HepG2 (cell line): ENCODE results near the gene B3GNT9. TPM values are rescaled to one million over a fixed set of nuclear protein-coding genes. Genes with fewer than 3 reads are reported as not detected.

ENCODE experiments used
- CERS6 ChIP-seq: sonication (generic); formaldehyde crosslinking; IDR thresholded peaks from 2 replicates; pipeline ENCODE4 v1.5.0; 2020; ENCODE audit warnings: missing genetic modification reagents
- GABPA ChIP-seq, 2 experiments: IDR thresholded peaks; 2 replicates each; pipeline ENCODE4 v1.6.1; 2011 to 2016; ENCODE audit warnings: low read depth in 2 of 2, low read length in 1 of 2, missing biosample characterization in 1 of 2, missing genetic modification characterization in 1 of 2
- HMG20A ChIP-seq: IDR thresholded peaks from 2 replicates; pipeline ENCODE4 v1.6.1; 2016; ENCODE audit warnings: borderline replicate concordance
- HOXA3 ChIP-seq: sonication (generic); formaldehyde crosslinking; IDR thresholded peaks from 2 replicates; pipeline ENCODE4 v1.5.0; 2020; ENCODE audit warnings: missing genetic modification reagents
- NFATC3 ChIP-seq: sonication (generic); formaldehyde crosslinking; IDR thresholded peaks from 2 replicates; pipeline ENCODE4 v1.5.1; 2020; ENCODE audit warnings: mild to moderate bottlenecking, missing genetic modification reagents
- PHF5A ChIP-seq: IDR thresholded peaks from one replicate; pipeline ENCODE4 v1.6.1; 2018; ENCODE audit warnings: low read depth, missing genetic modification reagents; ENCODE audit not compliant: unreplicated experiment
- RARA ChIP-seq: IDR thresholded peaks from 2 replicates; pipeline ENCODE4 v1.6.1; 2016; ENCODE audit warnings: missing genetic modification reagents, missing compliant biosample characterization
- SMAD1 ChIP-seq: sonication (generic); formaldehyde crosslinking; IDR thresholded peaks from 2 replicates; pipeline ENCODE4 v1.4.0; 2020; ENCODE audit warnings: missing genetic modification reagents, low read depth, mild to moderate bottlenecking, borderline replicate concordance
- SRSF1 ChIP-seq: fragments of 200-400 bp; formaldehyde crosslinking; optimal IDR thresholded peaks from 2 replicates; pipeline ENCODE3; 2017; ENCODE audit warnings: mild to moderate bottlenecking, low read depth, low read length, moderate library complexity
- ZEB1 ChIP-seq: IDR thresholded peaks from 2 replicates; pipeline ENCODE4 v1.6.1; 2012; ENCODE audit warnings: mild to moderate bottlenecking, low read depth, inconsistent platforms; ENCODE audit not compliant: insufficient replicate concordance
- ZFP82 ChIP-seq: sonication (generic); formaldehyde crosslinking; IDR thresholded peaks from 2 replicates; pipeline ENCODE4 v1.5.1; 2020; ENCODE audit warnings: mild to moderate bottlenecking, missing genetic modification reagents, borderline replicate concordance
- ZNF121 ChIP-seq: sonication (generic); formaldehyde crosslinking; IDR thresholded peaks from 2 replicates; pipeline ENCODE4 v1.5.0; 2020; ENCODE audit warnings: mild to moderate bottlenecking, missing genetic modification reagents
- ZNF230 ChIP-seq: sonication (generic); formaldehyde crosslinking; IDR thresholded peaks from 2 replicates; pipeline ENCODE4 v1.4.0; 2020; ENCODE audit warnings: mild to moderate bottlenecking, missing genetic modification reagents
- ZNF513 ChIP-seq: sonication (generic); formaldehyde crosslinking; conservative IDR thresholded peaks from 2 replicates; pipeline ENCODE4 v1.5.0; 2020; ENCODE audit warnings: missing genetic modification reagents
- ZNF772 ChIP-seq: sonication (generic); formaldehyde crosslinking; IDR thresholded peaks from 2 replicates; pipeline ENCODE4 v1.5.0; 2020; ENCODE audit warnings: mild to moderate bottlenecking, missing genetic modification reagents
- polyA plus RNA-seq, 8 experiments: library from polyadenylated mRNA; depleted of rRNA in 3 of 8; stranded (reverse) in 7 of 8; unstranded in 1 of 8; fragments of >200 nt; fragmentation: Illumina TruSeq in 4 of 8; extraction: Trizol in 4 of 8; gene quantifications; 2 replicates each; pipeline versions ENCODE4 v1.2.1 to v1.2.3, GENCODE V29; 2011 to 2016; ENCODE audit warnings: low read depth in 4 of 8, missing spikeins in 1 of 8, mixed read lengths in 1 of 8; ENCODE audit not compliant: insufficient read depth in 1 of 8
- total RNA-seq, 5 experiments: library from RNA; depleted of rRNA; stranded (reverse); fragments of >200 nt; fragmentation: Illumina TruSeq; extraction: Trizol; gene quantifications; 2 replicates each; pipeline ENCODE4 v1.2.3, GENCODE V29; 2016; ENCODE audit warnings: low read depth in 1 of 5
- TF ChIP-seq, protein P1 (sequence below): fragments of 450-650 bp; IDR thresholded peaks from 2 replicates; pipeline ENCODE4 v1.6.1; 2017
- TF ChIP-seq, protein P2 (sequence below): sonication (generic); formaldehyde crosslinking; IDR thresholded peaks from 2 replicates; pipeline ENCODE4 v1.4.0; 2020; ENCODE audit warnings: mild to moderate bottlenecking, missing genetic modification reagents

The B3GNT9 gene
- total and polyA plus RNA-seq, 2 of the 13 experiments (the other 11 are each of a cell fraction or from before 2014, with no cell fraction given): 1.5 to 3.1 TPM

- TF ChIP-seq HOXA3 (CRISPR knock-in tag) (peak; percentile 93), ZNF121 (peak; percentile 77; the same call in 1 of the 2 replicates), ZNF772 (CRISPR knock-in tag) (no peak; the same call in 1 of the 2 replicates), PHF5A (CRISPR knock-in tag) (peak; percentile 84), ZEB1 (no peak), HMG20A (CRISPR knock-in tag) (peak; percentile 66; the same call in 1 of the 2 replicates), NFATC3 (CRISPR knock-in tag) (no peak), ZNF230 (CRISPR knock-in tag) (no peak), SMAD1 (CRISPR knock-in tag) (0 out of 2 replicates have a peak, but pooled peaks have one; percentile 63), RARA (CRISPR knock-in tag) (peak; percentile 86), SRSF1 (no peak), ZFP82 (CRISPR knock-in tag) (peak; percentile 62; the same call in 1 of the 2 replicates), GABPA (IDR thresholded peaks at IDR 0.05; ENCODE audit: low read depth, low read length) (no peak), GABPA (CRISPR knock-in tag; IDR thresholded peaks at IDR 0.05; ENCODE audit: low read depth) (no peak), ZNF513 (CRISPR knock-in tag) (0 out of 2 replicates have a peak, but pooled peaks have one; percentile 58), CERS6 (CRISPR knock-in tag) (no peak)
- TF ChIP-seq, protein P1, sequence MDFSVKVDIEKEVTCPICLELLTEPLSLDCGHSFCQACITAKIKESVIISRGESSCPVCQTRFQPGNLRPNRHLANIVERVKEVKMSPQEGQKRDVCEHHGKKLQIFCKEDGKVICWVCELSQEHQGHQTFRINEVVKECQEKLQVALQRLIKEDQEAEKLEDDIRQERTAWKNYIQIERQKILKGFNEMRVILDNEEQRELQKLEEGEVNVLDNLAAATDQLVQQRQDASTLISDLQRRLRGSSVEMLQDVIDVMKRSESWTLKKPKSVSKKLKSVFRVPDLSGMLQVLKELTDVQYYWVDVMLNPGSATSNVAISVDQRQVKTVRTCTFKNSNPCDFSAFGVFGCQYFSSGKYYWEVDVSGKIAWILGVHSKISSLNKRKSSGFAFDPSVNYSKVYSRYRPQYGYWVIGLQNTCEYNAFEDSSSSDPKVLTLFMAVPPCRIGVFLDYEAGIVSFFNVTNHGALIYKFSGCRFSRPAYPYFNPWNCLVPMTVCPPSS: no peak
- TF ChIP-seq, protein P2, sequence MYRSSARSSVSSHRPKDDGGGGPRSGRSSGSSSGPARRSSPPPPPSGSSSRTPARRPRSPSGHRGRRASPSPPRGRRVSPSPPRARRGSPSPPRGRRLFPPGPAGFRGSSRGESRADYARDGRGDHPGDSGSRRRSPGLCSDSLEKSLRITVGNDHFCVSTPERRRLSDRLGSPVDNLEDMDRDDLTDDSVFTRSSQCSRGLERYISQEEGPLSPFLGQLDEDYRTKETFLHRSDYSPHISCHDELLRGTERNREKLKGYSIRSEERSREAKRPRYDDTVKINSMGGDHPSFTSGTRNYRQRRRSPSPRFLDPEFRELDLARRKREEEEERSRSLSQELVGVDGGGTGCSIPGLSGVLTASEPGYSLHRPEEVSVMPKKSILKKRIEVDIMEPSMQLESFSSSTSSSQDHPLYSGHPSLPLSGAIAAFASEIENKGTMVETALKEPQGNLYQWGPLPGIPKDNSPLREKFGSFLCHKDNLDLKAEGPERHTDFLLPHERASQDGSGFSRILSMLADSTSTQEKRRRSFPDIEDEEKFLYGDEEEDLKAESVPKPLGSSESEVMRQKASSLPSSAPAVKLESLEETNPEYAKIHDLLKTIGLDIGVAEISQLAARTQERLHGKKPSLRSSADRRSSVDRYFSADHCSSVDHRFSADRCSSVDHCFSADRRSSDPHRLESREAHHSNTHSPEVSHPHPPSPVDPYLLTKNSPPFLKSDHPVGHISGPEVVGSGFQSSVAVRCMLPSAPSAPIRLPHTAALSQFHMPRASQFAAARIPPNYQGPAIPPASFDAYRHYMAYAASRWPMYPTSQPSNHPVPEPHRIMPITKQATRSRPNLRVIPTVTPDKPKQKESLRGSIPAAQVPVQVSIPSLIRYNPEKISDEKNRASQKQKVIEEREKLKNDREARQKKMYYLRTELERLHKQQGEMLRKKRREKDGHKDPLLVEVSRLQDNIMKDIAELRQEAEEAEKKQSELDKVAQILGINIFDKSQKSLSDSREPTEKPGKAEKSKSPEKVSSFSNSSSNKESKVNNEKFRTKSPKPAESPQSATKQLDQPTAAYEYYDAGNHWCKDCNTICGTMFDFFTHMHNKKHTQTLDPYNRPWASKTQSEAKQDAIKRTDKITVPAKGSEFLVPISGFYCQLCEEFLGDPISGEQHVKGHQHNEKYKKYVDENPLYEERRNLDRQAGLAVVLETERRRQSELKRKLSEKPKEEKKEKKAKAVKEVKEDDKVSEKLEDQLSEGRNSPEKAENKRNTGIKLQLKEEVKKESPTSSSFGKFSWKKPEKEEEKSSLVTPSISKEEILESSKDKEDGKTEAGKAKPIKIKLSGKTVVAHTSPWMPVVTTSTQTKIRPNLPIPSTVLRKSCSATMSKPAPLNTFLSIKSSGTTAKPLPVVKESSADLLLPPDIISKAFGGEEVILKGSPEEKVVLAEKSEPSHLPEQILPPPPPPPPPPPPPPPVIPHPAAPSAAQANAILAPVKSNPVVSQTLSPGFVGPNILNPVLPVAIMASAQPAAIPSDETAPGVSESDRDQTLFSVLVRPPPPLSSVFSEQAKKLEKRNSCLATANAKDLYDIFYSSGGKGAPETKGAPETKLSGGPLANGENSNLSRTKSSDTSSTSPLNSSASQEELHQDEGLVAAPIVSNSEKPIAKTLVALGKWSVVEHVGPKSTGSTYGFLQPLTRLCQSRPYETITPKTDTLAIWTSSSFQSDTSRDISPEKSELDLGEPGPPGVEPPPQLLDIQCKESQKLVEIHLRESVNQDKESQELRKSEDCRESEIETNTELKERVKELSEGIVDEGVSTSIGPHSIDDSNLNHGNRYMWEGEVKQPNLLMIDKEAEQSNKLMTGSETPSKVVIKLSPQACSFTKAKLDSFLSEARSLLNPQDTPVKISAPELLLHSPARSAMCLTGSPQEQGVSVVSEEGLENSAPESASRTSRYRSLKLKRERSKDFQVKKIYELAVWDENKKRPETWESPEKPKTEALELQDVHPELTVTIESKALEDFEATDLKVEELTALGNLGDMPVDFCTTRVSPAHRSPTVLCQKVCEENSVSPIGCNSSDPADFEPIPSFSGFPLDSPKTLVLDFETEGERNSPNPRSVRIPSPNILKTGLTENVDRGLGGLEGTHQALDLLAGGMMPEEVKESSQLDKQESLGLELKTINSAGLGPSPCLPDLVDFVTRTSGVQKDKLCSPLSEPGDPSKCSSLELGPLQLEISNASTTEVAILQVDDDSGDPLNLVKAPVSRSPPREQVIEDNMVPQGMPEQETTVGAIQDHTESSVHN (CRISPR knock-in tag): no peak
These were observed 13.8 kb upstream of the B3GNT9 start, which contains the start of gene HSF4 (continued) for GRCh38 chr16:67164599-67165061.
